A549 treated with AZD9567 at 1 μM for 4 hours (cell line): ENCODE data around the gene KCNH5. TPM values are rescaled to one million over a fixed set of nuclear protein-coding genes. Genes with fewer than 3 reads are reported as not detected.

Source experiments
- total RNA-seq: library from RNA; stranded (reverse); fragments of 200-300 nt; extraction: Qiagen RNA extraction; gene quantifications from 5 replicates; pipeline ENCODE4 v1.2.3, GENCODE V29; 2022; ENCODE audit not compliant: insufficient read depth

The KCNH5 gene
- 0.01 to 0.05 TPM in 2 of 5 replicates, not detected in the others for total RNA-seq

GRCh38 chr14:63045234-63045611, at the start of gene KCNH5:
TSS of gene KCNH5 (minus strand) at chr14:63045458. CDS start at chr14:63045186, 272 bp downstream.

Other genes with a start within 250 kb of the KCNH5 start
- not detected in 5 replicates for gene RHOJ, start 159.0 kb upstream of the KCNH5 start, total RNA-seq